K562 (cell line): ENCODE data around the gene ZNF189. TPM values are rescaled to one million over a fixed set of nuclear protein-coding genes. Genes with fewer than 3 reads are reported as not detected.
A peak's percentile ranks its signal among the peaks of the same experiment; 100 is the strongest.

Experiments used
- ATAC-seq: fragments of 200-7000 bp; cut with Tn5 transposase; 3 replicates; pipeline ENCODE4 v1.9.1; 2020; ENCODE audit warnings: moderate library complexity
- BruUV-seq: library from RNA; stranded (reverse); fragments of 400-500 nt; replicated peaks from 2 replicates; lab custom pipeline; 2021; lab: Mats Ljungman, UMichigan
- CTCF ChIA-PET: fragments of 300-600 bp; formaldehyde crosslinking; extraction: SDS; loops from one replicate; lab custom pipeline; 2021; ENCODE audit warnings: low intra/inter-chr PET ratio; lab: Yijun Ruan, JAX
- POLR2A ChIA-PET: fragments of 300-600, 350-650 bp; sonication (Branson Sonifier 250); formaldehyde crosslinking; extraction: SDS; loops from one replicate; lab custom pipeline; 2021; ENCODE audit warnings: antibody characterized with exemption, inconsistent platforms; lab: Yijun Ruan, JAX
- DNase-seq, 4 experiments: peaks; one replicate each; pipeline versions ENCODE4 v3.0.0 to v3.0.0-alpha.2; 2011 to 2018; ENCODE audit warnings: low spot score in 3 of 4, mixed read lengths in 3 of 4; ENCODE audit errors: extremely low read depth in 1 of 4
- FAIRE-seq: peaks from 2 replicates; lab custom pipeline; 2011; peaks lifted over from hg19 to GRCh38; lab: Jason Lieb, UNC
- H2AFZ ChIP-seq: 2 replicates; pipeline ENCODE4 v1.6.0; 2011; ENCODE audit warnings: low read depth, low read length, control low read depth, inconsistent platforms
- H3K27ac ChIP-seq: fragments of 200-600 bp; 3 replicates; pipeline ENCODE4 v1.8.0; 2011; ENCODE audit warnings: low read depth, mild to moderate bottlenecking, control low read depth, inconsistent platforms, low read length, moderate library complexity, mixed read lengths; ENCODE audit errors: extremely low read depth
- H3K27me3 ChIP-seq, 2 experiments: fragments of 300-600 bp in 1 of 2; 2 replicates in 1 of 2; 3 replicates in 1 of 2; pipeline versions ENCODE4 v1.6.0 to v1.8.0; 2011; ENCODE audit warnings: inconsistent platforms in 2 of 2, low read length in 2 of 2, mild to moderate bottlenecking in 1 of 2, mixed read lengths in 1 of 2, moderate library complexity in 1 of 2; ENCODE audit not compliant: control insufficient read depth in 2 of 2, insufficient read depth in 2 of 2
- H3K36me3 ChIP-seq: fragments of 300-600 bp; 3 replicates; pipeline ENCODE4 v1.8.0; 2011; ENCODE audit warnings: mild to moderate bottlenecking, low read length, inconsistent platforms; ENCODE audit not compliant: control insufficient read depth, insufficient read depth
- H3K4me1 ChIP-seq, 2 experiments: fragments of 200-600 bp in 1 of 2; replicated peaks in 1 of 2; 2 replicates in 1 of 2; 3 replicates in 1 of 2; pipeline versions ENCODE4 v1.5.1 to v1.8.0; 2011; ENCODE audit warnings: inconsistent platforms in 2 of 2, low read length in 2 of 2, mild to moderate bottlenecking in 1 of 2, mixed read lengths in 1 of 2, moderate library complexity in 1 of 2; ENCODE audit not compliant: control insufficient read depth in 2 of 2, insufficient read depth in 2 of 2
- H3K4me2 ChIP-seq: 2 replicates; pipeline ENCODE4 v1.6.1; 2011; ENCODE audit warnings: low read length, control low read depth, inconsistent platforms, mixed read lengths; ENCODE audit not compliant: insufficient read depth
- H3K4me3 ChIP-seq: fragments of 200-600 bp; sonication (generic), shearing (Covaris generic); 2 replicates; pipeline ENCODE4 v1.5.1; 2016; ENCODE audit warnings: control low read depth, inconsistent platforms
- H3K79me2 ChIP-seq: fragments of 200-600 bp; 3 replicates; pipeline ENCODE4 v1.8.0; 2011; ENCODE audit warnings: low read length, inconsistent platforms; ENCODE audit not compliant: control insufficient read depth, insufficient read depth
- H3K9ac ChIP-seq, 2 experiments: 2 replicates each; pipeline versions ENCODE4 v1.6.0 to v1.6.1; 2011; ENCODE audit warnings: low read depth in 2 of 2, low read length in 2 of 2, control low read depth in 1 of 2, inconsistent platforms in 1 of 2, mild to moderate bottlenecking in 1 of 2, mixed read lengths in 1 of 2; ENCODE audit not compliant: insufficient read depth in 1 of 2
- H3K9me1 ChIP-seq: one replicate; pipeline ENCODE4 v1.6.0; 2011; ENCODE audit warnings: inconsistent platforms, mild to moderate bottlenecking, low read length, moderate library complexity; ENCODE audit not compliant: control insufficient read depth, insufficient read depth
- H3K9me3 ChIP-seq: replicated peaks from 2 replicates; pipeline ENCODE4 v1.5.1; 2011; ENCODE audit warnings: low read depth, low read length, inconsistent platforms; ENCODE audit not compliant: control insufficient read depth, insufficient read depth
- H4K20me1 ChIP-seq: replicated peaks from 2 replicates; pipeline ENCODE4 v1.6.1; 2011; ENCODE audit warnings: low read length, inconsistent platforms, mixed read lengths; ENCODE audit not compliant: control insufficient read depth, insufficient read depth
- ARNT ChIP-seq, 2 experiments: fragments of 450-650 bp; IDR thresholded peaks; 2 replicates each; pipeline ENCODE4 v1.6.1; 2016; ENCODE audit warnings: mild to moderate bottlenecking in 1 of 2
- CBX8 ChIP-seq: fragments of 200-600 bp; sonication (generic); IDR thresholded peaks from 2 replicates; pipeline ENCODE4 v1.6.1; 2012; ENCODE audit warnings: borderline replicate concordance, mixed run types, low read depth, mild to moderate bottlenecking, moderate library complexity, mixed read lengths, low read length, control low read depth, inconsistent platforms; ENCODE audit not compliant: poor library complexity, severe bottlenecking; ENCODE audit errors: extremely low read depth
- NFXL1 ChIP-seq: fragments of 450-650 bp; formaldehyde crosslinking; IDR thresholded peaks from 2 replicates; pipeline ENCODE4 v1.4.0; 2021; ENCODE audit warnings: mild to moderate bottlenecking
- NONO ChIP-seq, 2 experiments: fragments of 200-400 bp in 1 of 2; fragments of 450-650 bp in 1 of 2; formaldehyde crosslinking in 1 of 2; IDR thresholded peaks; 2 replicates each; pipeline ENCODE4 v1.6.1; 2017; ENCODE audit warnings: low read depth in 2 of 2, mild to moderate bottlenecking in 2 of 2, moderate library complexity in 2 of 2, low read length in 1 of 2
- SPI1 ChIP-seq: IDR thresholded peaks from 2 replicates; pipeline ENCODE4 v1.6.1; 2011; ENCODE audit warnings: low read depth, low read length, control low read depth, borderline replicate concordance
- ZNF592 ChIP-seq: fragments of 450-650 bp; IDR thresholded peaks from 2 replicates; pipeline ENCODE4 v1.6.1; 2017; ENCODE audit warnings: antibody characterized with exemption, mild to moderate bottlenecking
- WGBS: fragments of 100-300 bp; shearing (Covaris generic); methylation state at CpG from one replicate; pipeline ENCODE4 v1.1.6; 2016; ENCODE audit warnings: low coverage, mixed read lengths; ENCODE audit not compliant: insufficient coverage; ENCODE audit errors: missing lambda C conversion rate; 5-methylcytosine and 5-hydroxymethylcytosine counted together
- in situ Hi-C: fragments of 300-500 bp; cut with MboI; formaldehyde crosslinking; loops from 4 replicates; pipeline ENCODE4 v1.15.0; 2018; ENCODE audit warnings: inconsistent platforms, mixed read lengths
- intact Hi-C: fragments of 100-400 bp; cut with micrococcal nuclease; formaldehyde crosslinking; loops from 2 replicates; pipeline ENCODE4 v1.14.2; 2022
- polyA plus RNA-seq, 8 experiments: library from polyadenylated mRNA; depleted of rRNA in 4 of 8; stranded (reverse) in 5 of 8; unstranded in 3 of 8; fragments of >200 nt; fragmentation: Nextera tagmentation in 2 of 8; fragmentation: Illumina TruSeq in 1 of 8; extraction: Ambion mirVana in 2 of 8; extraction: Trizol in 1 of 8; gene quantifications; 2 replicates each; pipeline versions ENCODE4 v1.2.1 to v1.2.3, GENCODE V29; 2011 to 2014; ENCODE audit warnings: inconsistent platforms in 1 of 8, missing spikeins in 1 of 8
- total RNA-seq, 7 experiments: library from RNA; depleted of rRNA in 6 of 7; stranded (reverse); fragments of >200 nt in 6 of 7; fragmentation: Illumina TruSeq in 2 of 7; extraction: Trizol in 2 of 7; gene quantifications; 2 replicates each; pipeline versions ENCODE4 v1.2.1 to v1.2.3, GENCODE V29; 2011 to 2021; ENCODE audit warnings: low replicate concordance in 1 of 7

ZNF189 gene
- total and polyA plus RNA-seq, 9 of the 15 experiments (the other 6 are each of a cell fraction or from before 2014, with no cell fraction given) = 2.4 to 15.3 (median 6.4) TPM

DNA sequence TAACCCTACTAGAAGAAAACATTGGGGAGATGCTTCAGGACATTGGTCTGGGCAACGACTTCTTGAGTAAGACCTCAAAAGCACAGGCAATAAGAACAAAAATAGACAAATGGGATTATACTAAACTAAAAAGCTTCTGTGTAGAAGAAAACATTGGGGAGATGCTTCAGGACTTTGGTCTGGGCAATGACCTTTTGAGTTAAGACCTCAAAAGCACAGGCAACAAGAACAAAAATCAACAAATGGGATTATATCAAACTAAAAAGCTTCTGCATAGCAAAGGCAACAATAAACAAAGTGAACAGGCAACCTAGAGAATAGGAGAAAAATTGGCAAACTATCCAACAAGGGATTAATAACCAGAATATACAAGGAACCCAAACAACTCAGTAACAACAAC is 4.0 kb upstream of the ZNF189 start (continued):
- TF ChIP-seq CBX8 = no peak

DNA sequence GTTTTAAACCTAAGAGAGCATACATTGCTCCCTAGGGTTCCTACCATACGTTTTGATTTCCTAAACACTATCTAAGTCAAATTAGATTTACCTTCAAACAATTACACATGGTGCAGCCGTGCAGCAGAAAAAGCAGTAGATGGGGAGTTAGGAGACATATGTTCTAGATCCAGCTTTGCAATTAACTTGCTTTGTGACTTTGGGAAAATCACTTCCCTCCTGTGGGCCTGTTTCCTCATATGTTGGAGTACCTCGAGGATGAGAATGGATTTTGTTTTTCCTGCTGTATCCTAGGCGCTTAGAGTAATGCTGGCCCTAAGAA is 944 bp upstream of the ZNF189 start:
- 0% methylated on average over 4 of the region's 4 CpGs for WGBS

More for the DNA sequence above, 944 bp upstream of the ZNF189 start:
- POLR2A ChIA-PET = interaction anchor here (1.5 kb wide), 1 partner anchor 9 kb away, joined by 13 read pairs; no protein-coding TSS in a partner anchor
- Histone ChIP-seq H2AFZ (peak overlapping the region; percentile 99), H3K36me3 (peaks cover 71% of the 10 kb centered on the region), H3K27ac (peak overlapping the region; percentile 96), H4K20me1 (no peaks in the 10 kb centered on the region), H3K4me2 (peak overlapping the region; percentile 98), H3K9me3 (peaks cover 21% of the 10 kb centered on the region), H3K79me2 (peaks cover 84% of the 10 kb centered on the region), H3K27me3 (no peaks in the 10 kb centered on the region), H3K4me1 (peaks cover 11 to 17% of the 10 kb centered on the region in 2 experiments; a peak in 3 of 5 replicates), H3K4me3 (peak overlapping the region; percentile 79)
- no peak for FAIRE-seq
- no TSS peak for BruUV-seq
- DNase-seq = peak in 1 of 4 experiments; percentile 23
- TF ChIP-seq SPI1 (peak; percentile 46; the same call in 1 of the 2 replicates), NFXL1 (CRISPR knock-in tag) (no peak), NONO (IDR thresholded peaks at IDR 0.05; ENCODE audit: low read depth in 2 of 2, low read length in 1 of 2) (no peak), ZNF592 (no peak), ARNT (IDR thresholded peaks at IDR 0.05) (no peak)
- TF ChIP-seq, all 486 proteins: peak for 1
- in situ Hi-C loops (no loop called here), intact Hi-C loops (loop anchor here (2.0 to 10.0 kb wide), 3 partner anchors 50 to 683 kb away; partner anchors contain the start of gene RNF20)
- H3K9me1 ChIP-seq = no peaks in the 10 kb centered on the region
- CTCF ChIA-PET = no interaction called here
- ATAC-seq = no peak; the same call in 2 of the 3 replicates
- H3K9ac ChIP-seq = peak overlapping the region; percentile 90 to 97
